IMR-90 (cell line): ENCODE data around the gene KLF17.

Experiments used
- CTCF ChIP-seq: conservative IDR thresholded peaks from 2 replicates; pipeline ENCODE4 v1.5.1; 2012; ENCODE audit warnings: mild to moderate bottlenecking, low read depth, low read length, improper control_type of control experiment
- MAFK ChIP-seq: IDR thresholded peaks from 2 replicates; pipeline ENCODE4 v1.6.1; 2012; ENCODE audit warnings: low read depth, low read length, improper control_type of control experiment
- POLR2A ChIP-seq: IDR thresholded peaks from 2 replicates; pipeline ENCODE4 v1.6.1; 2012; ENCODE audit warnings: mild to moderate bottlenecking, low read depth, low read length
- RCOR1 ChIP-seq: IDR thresholded peaks from 2 replicates; pipeline ENCODE4 v1.6.1; 2012; ENCODE audit warnings: mild to moderate bottlenecking, low read length, improper control_type of control experiment; ENCODE audit not compliant: insufficient replicate concordance
- USF2 ChIP-seq: fragments of 150-350 bp; IDR thresholded peaks from 2 replicates; pipeline ENCODE4 v1.6.1; 2017; ENCODE audit warnings: mild to moderate bottlenecking, antibody characterized with exemption, low read length, low read depth

- TF ChIP-seq USF2 = no peak
- TF ChIP-seq CTCF = no peak
- no peak for TF ChIP-seq POLR2A
- TF ChIP-seq MAFK = no peak
- TF ChIP-seq RCOR1 = no peak
Measured at GRCh38 chr1:44072204-44072603, 46.4 kb upstream of the KLF17 start.
